Dermis microvascular lymphatic vessel endothelial cell (primary cell): ENCODE results near the gene FAM219A. TPM values are rescaled to one million over a fixed set of nuclear protein-coding genes. Genes with fewer than 3 reads are reported as not detected.

Experiments used
- DNase-seq, 2 donors: peaks; one replicate each; pipeline versions ENCODE4 v3.0.0 to v3.0.0-alpha.2; 2010; ENCODE audit warnings: low read depth in 2 of 2
- total RNA-seq: library from RNA; depleted of rRNA; stranded (reverse); fragments of >200 nt; gene quantifications from 2 replicates; pipeline ENCODE4 v1.2.1, GENCODE V29; 2014

FAM219A gene, protein sequence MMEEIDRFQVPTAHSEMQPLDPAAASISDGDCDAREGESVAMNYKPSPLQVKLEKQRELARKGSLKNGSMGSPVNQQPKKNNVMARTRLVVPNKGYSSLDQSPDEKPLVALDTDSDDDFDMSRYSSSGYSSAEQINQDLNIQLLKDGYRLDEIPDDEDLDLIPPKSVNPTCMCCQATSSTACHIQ
- 5.0 and 6.1 TPM in 2 replicates for total RNA-seq

DNA sequence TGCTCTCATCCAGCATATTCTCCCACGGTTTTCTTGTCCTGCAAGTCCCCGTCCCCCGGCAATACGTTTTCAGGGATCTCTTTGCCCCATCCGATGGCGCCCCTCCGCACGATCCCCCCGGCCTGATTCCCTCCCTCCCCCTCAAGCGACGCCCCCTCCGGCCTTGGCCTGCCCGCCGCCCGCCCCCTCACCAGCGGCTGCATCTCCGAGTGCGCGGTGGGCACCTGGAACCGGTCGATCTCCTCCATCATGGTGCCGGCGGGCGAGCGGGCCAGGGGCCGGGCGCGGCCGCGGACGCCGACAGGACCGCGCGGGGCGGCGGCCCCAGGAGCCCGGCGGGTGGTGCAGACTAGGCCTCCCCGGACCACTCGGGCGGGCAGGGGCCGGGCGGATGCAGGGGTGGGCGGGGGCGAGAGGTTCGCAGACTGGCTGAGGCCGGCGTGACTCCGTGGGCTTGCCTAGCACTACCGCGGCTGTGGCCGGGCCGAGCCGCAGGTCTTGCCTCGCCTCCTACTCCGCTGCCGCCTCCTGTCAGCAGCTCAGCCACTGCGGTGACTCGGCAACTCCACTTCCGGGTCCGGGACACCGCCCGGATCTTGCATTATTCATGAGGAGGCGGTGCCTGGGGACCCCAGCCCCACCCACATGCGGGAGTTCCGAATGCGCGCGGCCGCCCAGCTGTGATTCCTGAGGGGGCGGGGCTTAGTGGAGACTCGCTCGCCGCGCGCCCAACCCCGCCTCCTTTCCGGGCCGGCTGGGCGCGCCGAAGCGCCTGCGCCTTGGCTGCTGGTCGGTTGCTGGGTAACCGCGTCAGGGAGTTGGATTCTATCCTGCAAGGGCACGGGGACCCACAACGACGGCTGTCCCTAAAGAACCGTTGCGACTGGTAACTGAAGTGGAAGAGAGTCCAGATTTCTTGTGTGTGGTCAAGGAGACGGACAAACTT is at the start of gene FAM219A, which contains the start of gene DNAI1:
Gene FAM219A (minus strand): TSS at position 558 of the 946 bp plus-strand sequence. CDS start 307 bp downstream, at position 251.
Gene DNAI1 (plus strand): TSS at position 793 of the 946 bp plus-strand sequence. CDS start 201 bp downstream, outside the sequence.
- DNase-seq: peak; percentile 95 to 99

DNA sequence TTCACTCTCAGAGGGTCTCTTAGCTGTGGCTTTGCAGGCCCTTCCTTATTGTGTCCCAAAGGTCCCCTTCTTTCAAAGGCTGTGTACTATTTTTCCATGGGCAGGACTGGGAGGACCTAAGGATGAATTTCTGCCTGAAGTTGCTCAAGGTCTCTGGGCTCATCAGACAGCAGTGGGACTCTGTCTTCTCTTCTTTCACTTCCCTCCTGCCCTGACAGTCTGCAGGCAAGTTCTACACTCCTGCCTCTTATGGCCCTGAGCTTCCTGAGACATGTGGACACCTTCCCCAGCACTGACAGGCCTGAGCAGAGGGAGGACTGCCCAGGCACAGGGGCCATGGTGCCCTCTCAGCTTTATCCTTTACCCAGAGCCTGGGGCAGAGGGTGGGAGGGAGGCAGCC is 49.6 kb upstream of the FAM219A start:
- DNase-seq: no peak

DNA sequence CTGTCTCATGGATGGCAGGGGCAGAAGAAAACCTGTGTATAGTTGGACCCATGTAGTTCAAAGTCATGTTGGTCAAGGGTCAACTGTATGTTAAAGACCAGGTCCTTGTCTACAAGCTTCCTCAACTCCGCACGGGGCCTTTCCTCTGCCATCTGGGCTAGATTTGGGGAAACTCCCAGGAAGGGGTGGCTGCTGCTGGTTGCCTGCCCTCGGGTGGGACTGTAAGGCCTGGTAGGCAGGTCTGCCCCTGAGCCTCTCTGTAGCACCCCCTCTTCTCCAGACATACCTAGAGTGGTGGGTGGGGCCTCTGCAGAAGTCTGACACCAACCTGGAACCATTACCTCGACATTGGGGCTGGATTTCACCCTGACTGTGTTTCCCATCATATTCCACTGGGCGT is 49.2 kb upstream of the FAM219A start:
- DNase-seq: no peak

DNA sequence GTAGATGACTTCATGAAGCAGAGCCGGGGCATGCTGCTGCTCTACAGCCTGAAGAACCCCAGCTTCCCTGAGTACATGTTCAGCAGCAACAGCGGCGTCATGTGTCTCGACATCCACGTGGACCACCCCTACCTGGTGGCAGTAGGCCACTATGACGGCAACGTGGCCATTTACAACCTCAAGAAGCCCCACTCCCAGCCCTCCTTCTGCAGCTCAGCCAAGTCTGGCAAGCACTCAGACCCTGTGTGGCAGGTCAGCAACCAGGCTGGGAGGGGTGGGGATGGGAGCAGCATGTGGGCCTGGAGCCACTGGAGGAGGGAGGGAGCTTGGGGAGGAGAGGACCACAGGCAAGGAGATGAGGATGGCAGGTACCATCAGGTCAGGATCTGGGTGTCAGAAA is 48.3 kb upstream of the FAM219A start:
- no peak for DNase-seq

DNA sequence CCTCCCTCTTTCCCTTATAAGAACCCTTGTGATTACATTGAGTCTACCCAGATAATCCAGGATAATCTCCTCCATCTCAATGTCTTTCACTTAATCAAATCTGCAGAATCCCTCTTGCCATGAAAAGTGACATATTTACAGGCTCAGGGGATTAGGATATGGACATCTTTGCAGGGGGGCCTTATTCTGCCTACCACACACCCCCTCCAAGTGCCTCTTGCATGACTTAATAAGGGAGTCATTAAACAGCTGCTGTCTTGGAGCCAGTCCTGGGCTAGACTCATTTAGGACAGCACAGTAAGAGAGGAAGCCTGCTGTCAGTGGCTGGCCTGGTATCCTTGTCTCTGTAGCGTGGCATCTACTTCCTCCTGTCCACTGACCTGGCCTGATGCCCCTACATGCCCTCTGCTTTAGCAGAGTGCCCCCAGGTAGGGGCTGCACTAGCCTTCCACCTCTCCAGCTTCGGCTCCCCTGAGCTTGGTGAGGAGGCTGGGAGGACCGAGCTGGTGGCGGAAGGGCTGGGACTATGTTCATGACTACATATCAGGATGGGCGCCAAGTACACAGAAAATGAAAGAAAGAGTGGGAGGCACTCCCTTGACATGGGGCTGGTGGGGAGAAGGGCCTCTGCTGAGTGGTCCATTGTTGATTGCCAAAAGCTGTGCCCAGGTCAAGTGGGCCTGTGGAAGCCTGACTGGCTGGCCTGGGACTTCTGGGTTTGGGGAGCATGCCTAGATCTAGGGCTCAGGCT is 47.2 kb upstream of the FAM219A start:
- no peak for DNase-seq

DNA sequence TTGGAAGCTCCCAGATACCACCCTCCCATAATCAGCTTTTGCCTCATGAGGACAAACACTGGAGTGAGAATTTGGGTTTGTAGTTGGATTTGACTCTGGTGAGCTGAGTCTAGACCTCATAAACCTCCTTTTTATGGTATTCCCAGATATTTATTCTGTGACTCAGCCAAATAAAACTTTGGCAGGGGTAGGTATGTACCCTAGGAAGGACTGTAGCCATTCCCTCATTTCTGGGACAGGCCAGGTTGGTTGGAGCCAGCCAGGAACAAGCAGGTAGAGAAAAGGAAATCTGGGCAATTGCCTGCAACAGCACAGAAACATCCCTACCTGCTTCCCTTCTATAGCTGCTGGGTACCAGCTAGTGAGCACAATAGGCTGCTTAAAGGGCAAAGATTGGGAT is 45.0 kb upstream of the FAM219A start:
- DNase-seq: no peak

DNA sequence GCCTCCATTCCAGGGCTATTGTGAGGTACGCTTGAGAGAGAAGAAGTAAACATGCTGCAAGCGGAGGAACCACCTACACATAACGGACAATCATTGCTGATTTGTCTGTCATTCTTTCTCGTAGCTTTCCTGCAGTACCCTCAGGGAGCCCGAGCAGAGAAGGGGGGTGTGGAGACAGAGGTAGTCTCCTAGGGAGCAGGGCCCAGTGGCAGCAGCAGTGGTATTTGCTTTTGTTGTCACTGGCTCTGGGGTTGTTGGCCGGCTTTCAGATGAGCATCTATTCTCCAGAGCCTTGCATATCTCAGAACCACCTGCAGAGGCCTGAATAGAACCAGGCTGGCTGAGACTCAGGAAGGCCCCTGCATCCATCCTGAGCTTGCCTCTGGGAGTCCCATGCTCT is 44.5 kb upstream of the FAM219A start:
- DNase-seq: no peak

DNA sequence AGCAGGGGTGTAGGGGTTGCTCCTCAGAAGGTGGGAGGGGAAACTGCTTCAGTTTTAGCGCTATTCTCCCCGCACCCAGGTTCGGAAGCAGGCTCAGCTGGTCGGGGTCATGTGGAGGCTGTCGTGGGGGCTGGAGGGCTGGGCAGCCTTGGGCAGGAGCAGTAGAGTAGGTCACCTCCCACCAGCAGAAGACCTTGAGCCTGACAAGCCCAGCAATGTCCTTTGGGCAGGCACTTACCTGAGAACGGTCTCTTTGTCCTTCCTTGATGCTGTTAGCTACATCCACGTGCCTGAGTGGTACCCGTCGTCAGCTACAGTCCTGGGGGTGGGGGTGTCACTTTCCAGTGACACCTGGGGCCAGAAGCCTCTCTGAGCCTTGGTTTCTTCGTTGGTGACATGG is 44.1 kb upstream of the FAM219A start:
- DNase-seq: no peak

DNA sequence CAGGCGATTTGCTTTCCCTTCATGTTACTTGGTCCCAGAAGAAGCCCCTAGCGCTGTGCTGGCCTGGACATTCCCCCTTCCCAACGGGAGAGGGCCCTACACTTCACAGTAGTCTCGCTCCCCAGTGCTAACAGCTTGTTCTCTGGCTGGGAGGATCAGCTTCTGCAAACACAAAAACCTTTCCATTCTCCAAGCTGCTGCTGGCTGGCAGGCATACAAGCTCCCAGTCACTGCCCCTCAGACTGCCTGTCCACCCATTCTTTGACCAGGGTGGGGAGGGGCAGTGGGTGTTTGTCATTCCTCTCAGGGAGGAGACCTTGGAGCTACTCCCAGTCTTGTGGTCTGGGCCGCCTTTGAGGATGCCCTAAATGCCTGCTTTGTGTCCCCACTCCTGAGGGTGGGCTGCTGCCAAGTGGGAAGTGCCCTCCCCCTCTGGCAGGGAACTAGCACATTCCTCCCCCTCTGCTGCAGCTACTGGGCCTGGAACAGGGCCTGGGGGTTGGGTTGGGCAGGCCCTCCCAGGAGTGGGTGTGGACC is 43.6 kb upstream of the FAM219A start:
- peak in 1 of 2 donors; percentile 38 for DNase-seq

DNA sequence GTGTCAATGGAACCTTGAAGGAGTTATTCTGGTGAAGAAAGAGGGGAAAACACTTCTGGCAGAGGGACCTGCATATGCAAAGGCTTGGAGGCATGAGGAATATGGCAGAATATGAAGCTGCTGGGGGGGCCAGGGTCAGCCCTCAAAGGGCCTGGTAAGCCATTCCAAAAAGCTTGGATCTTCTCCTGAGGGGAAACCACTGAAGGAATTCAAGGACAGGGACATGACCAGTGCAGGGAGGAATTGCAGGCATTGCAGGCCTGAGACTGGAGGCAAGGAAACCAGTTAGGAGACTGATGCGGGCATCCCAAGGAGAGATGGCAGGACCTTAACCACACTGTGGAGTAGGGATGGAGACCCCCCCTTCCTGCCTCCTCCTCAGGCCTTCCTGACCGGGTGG is 43.0 kb upstream of the FAM219A start:
- no peak for DNase-seq

DNA sequence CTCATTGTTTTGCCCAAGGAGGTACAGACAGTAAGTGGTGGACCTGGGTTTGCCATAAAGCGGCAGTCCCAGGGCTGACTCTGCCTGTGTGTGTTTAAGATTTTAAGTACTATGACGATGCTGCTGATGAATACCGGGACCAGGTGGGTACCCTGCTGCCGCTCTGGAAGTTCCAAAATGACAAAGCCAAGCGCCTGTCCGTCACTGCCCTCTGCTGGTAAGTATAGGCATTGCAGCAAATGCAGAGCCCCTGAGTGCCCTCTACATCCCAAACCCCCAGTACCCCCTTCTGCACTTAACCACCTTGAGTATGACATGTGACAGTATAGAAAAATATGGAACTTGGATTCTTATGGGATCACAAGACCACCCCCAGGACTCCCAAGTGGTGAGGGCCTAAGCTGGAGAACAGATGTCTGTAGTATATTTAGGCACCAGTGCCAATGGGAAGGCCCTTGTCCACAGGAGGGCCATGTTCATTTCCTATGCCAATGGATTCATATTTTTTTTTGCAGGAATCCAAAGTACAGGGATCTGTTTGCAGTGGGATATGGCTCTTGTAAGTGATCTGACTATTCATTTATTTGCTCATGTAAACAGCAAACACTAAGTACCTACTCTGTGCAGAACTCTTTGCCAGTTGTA is 42.4 kb upstream of the FAM219A start:
- peak; percentile 17 to 36 for DNase-seq

DNA sequence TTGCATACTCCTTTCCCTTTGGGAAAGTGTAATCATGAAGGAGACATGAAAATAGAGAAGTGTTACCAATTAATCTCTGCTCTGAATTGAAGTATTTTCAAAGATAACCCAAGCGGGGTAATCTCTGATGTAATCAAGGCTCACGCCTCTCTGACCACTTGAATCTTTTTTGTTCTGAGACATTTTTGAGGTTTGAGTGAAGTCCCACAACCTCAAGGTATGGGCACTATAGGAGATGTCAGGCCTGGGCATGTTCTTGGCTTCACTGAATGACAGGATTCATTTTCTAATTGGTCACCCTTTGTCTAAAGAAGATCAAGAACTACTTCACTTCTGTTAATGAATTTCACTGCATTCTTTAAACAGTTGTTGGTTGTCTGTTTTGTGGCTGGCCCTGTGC is 40.7 kb upstream of the FAM219A start:
- DNase-seq: no peak

DNA sequence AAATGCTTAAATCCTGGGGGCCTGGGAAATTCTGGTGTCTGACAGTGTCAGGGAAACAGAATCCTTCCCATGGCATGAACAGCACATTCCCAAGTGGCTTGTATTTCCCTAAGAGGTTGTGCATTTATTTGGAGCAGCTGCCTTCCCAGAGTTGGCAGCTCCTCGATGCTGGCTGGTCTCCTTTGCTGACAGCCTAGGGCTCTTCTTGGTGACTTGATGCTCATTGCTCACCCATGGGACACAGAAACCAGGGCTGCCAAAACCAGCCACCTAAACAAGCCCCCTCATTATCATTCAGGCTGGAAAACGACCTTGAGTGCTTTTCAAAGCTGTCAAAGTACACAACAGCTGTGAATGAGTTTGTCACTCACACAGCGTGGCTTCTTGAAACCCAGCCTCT is 40.2 kb upstream of the FAM219A start:
- DNase-seq: no peak

DNA sequence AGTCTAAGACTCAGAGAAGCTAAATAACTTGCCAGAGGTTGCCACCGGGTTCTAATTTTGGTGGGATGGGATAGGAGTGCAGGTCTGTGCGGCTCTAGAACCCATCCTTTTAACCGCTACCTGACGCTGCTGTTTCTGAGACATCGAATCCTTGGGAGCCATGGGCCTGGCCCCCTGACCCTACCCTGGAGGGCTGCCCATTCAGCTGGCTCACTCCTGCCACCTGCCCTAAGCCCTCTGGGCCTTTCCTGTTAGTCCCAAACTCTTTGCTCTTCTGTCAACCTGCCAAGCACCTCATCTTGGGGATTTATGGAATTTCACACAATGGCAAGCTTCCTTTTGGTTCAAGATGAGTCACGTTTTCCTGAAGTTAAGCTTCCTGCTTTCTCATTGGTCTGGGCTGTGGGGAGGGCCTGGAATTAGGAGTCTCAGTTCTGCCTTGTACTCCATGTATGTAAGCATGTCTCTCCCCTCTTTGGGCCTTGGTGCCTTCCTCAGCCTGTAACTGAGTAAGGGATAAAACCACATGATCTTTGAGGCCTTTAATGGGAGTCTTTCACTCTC is 37.9 kb upstream of the FAM219A start:
- peak; percentile 51 to 93 for DNase-seq

DNA sequence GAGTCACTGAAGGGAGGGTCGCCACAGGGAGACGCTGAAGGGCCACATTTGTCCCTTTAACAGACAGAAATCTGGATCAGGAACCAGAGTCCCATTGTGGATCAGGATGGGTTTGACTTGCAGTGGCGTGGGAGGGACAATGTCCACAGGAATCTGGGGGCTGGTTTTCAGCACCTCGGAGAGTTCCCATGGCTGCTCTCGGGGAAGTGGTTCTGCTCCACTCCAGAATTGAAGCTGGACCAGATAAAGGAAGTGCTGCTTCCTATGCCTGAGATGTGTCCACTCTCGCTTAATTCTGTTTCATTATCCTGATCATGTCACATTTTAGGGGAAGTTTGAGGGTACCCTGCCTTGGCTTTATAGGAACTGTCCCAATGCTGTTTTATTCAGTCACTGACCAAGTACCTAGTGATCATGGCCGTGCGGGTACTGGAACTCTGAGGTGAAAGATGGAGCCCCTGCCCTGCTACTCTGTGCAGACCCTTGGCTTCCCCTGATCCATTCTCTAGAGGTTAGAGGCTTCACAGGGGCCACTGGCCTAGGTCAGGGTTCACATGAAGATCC is 35.7 kb upstream of the FAM219A start:
- peak; percentile 46 to 60 for DNase-seq

DNA sequence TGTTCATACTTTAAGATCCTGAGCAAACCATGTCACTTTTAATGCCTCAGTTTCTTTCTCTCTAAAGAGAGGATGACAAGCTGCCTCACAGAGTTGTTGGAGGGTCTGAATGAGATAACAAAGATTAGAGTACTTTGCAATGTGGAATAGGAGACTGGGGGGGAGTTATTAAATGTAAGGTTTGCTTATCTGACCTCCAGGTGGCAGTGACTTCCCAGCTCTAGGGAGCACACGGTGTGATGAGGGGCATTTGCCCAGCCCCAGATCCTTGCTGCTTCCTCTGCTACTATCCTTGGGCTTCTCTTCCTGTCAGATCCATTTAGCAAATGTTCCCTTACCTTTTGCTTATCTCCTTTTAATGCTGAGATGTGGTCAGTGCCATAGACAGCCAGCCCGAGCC is 33.7 kb upstream of the FAM219A start:
- DNase-seq: no peak

DNA sequence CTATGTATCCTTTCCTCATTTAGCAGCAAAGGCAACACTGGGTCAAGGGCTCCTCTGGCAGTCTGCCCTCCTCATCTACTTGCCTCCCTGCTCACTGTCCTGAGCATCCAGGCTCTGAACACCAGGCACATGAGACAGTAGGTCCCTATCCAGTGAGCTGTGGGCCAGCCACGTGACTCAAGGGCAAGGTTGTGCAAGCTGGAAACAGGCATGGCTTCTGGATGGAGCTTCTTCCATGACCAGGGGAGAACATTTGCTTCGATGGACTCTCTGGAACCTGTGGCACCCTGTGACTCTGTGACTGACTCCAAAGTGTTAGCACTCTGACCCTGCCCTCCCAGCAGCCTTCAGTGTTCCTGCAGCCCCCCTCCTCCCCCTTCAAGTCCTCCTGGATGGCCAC is 33.2 kb upstream of the FAM219A start:
- no peak for DNase-seq

DNA sequence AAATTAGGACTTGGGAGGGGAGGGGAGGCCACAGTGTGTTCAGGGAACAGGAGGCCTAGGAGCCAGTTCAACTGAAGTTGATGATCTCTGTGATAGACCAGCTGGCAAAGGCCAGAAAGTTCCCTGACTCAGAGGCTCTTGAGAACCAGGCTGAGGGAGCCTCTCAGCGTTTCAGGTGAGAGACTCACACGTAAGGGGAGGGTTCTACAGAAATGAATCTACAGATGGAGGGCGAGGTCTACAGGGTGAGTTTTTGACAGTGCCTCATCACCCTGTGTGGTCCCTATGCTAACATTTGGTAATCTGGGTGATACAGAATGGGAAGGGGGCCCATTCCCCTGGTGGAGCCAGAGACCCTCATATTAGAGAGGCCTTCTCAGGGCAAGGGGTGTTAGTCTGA is 32.4 kb upstream of the FAM219A start:
- no peak for DNase-seq

DNA sequence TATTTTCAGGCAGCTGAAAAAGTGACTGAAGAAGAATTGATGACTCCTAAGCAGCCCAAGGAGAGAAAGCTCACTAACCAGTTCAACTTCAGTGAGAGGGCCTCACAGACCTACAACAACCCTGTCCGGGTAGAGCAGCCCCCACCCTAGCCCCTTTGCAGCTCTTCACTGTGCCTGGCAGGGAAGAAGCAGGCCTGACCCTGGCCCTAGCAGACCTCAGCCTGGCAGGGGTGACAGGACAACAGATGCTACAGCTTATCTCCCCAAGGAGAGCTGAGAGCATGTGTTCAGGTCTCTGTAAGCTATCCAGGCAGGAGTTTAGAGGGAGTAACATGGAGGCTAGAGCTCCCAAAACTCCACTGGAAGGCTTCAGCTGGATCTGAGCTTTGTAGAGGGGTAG is 32.0 kb upstream of the FAM219A start:
- DNase-seq: no peak

DNA sequence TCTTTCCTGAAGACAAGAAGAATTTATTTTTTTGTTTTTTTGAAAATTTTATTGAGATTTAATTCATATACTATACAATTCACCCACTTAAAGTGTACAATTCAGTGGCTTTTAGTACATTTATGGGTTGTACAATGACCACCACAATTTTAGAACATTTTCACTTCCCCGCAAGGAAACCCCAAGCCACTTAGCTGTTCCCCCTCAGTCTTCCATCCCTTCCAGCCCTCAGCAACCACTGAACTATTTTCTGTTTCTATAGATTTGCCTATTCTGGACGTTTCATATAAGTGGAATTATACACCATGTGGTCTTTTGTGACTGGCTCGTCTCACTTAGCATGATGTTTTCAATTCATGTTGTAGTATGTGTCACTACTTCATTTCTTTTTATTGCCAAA is 28.2 kb upstream of the FAM219A start:
- no peak for DNase-seq

DNA sequence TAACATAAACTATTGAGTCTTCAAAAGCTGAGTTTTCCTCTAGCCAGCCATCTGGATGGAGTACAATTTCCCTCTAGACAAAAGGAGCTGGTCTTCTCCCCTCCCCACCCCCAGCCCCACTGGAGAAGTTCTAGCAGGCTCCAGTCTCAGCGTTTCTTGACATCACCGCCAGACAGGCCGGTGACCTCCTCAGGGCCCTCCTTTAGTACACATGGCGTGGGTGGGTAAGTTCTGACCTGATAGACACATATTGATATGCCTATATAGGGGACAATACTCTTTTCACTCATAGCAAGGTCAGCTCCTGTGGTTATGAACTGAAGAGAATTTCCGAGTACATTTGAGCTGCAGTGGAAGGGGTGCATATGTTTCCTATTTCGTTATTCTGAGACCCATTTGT is 27.5 kb upstream of the FAM219A start:
- DNase-seq: no peak
